Measurements from ENCODE around the gene PSMC4. TPM values are rescaled to one million over a fixed set of nuclear protein-coding genes. Genes with fewer than 3 reads are reported as not detected.

The PSMC4 gene
- total and polyA plus RNA-seq, 2 experiments from 2014 or later, result 85.4 to 94.7 TPM

DNA sequence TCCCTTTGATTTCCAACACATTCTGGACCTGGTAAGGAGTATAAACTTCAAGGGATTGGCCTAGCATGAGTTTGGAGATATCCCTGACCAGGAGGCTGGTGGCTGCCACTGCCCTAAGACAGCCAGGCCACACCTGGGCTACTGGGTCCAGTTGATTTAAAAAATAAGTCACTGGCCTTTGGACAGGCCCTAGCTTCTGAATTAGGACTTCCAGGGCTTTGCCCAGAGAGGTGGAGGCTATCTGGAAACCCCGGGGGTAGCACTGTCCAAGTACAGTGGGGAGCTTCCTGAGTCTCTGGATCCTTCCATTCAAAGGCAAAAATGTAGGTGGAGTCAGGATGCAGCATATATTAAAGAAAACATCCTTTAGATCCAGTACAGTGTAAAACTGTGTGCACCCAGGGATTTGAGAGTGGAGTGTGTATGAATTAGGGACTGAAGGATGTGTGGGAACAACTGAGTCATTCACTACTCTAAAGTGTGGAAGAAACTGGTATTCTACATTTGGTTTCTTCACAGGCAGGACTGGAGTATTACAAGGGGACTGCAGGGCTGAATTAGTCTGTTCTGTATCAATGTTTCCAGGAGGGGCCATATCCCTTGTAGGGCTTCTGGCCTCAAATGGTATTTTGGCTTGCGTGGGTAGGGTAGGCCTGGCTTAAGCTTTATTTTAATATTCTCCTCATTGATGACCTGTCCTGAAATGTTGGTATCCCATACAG lies 21.8 kb upstream of the PSMC4 start:
- Histone ChIP-seq H3K27me3 (no peaks in the 10 kb centered on the region), H4K20me1 (ENCODE audit: insufficient read depth, poor library complexity, severe bottlenecking) (no peaks in the 10 kb centered on the region)
- WGBS (ENCODE audit: low lambda C conversion rate, missing lambda C conversion rate), result 88% methylated on average over 2 of the region's 2 CpGs

GRCh38 chr19:39951065-39951650 lies 19.8 kb upstream of the PSMC4 start:
- Histone ChIP-seq H3K36me3 (replicated peaks; ENCODE audit: insufficient read depth, low read depth) (no peaks in the 10 kb centered on the region), H3K27ac (no peak overlapping the region), H3K4me1 (ENCODE audit: insufficient read depth) (peaks cover 2% of the 10 kb centered on the region), H3K9me2 (replicated peaks; ENCODE audit: insufficient read depth) (no peaks in the 10 kb centered on the region), H2AFZ (no peak overlapping the region), H3K27me3 (no peaks in the 10 kb centered on the region), H3K4me3 (no peak overlapping the region), H3K9me3 (ENCODE audit: low read depth) (no peaks in the 10 kb centered on the region), H3K79me2 (no peaks in the 10 kb centered on the region), H4K20me1 (ENCODE audit: insufficient read depth, poor library complexity, severe bottlenecking) (no peaks in the 10 kb centered on the region), H3K4me2 (no peak overlapping the region)
- no peak for DNase-seq (ENCODE audit: low spot score)
- no peak for TF ChIP-seq EZH2phosphoT487 (IDR thresholded peaks at IDR 0.05; ENCODE audit: low read depth, severe bottlenecking, unreplicated experiment)
- TF ChIP-seq EZH2 (IDR thresholded peaks at IDR 0.05; ENCODE audit: borderline replicate concordance), result no peak
- TF ChIP-seq CTCF (IDR thresholded peaks at IDR 0.05; ENCODE audit: poor library complexity), result no peak
- WGBS (ENCODE audit: low lambda C conversion rate, missing lambda C conversion rate), result 93% methylated on average over 2 of the region's 2 CpGs

More for the DNA sequence above, 21.8 kb upstream of the PSMC4 start:
- Histone ChIP-seq H3K79me2 (no peaks in the 10 kb centered on the region), H3K27ac (no peak overlapping the region), H3K4me2 (no peak overlapping the region), H3K4me3 (no peak overlapping the region), H2AFZ (no peak overlapping the region), H3K4me1 (ENCODE audit: insufficient read depth) (peaks cover 8% of the 10 kb centered on the region), H3K9me2 (replicated peaks; ENCODE audit: insufficient read depth) (no peaks in the 10 kb centered on the region), H3K9me3 (ENCODE audit: low read depth) (no peaks in the 10 kb centered on the region), H3K36me3 (replicated peaks; ENCODE audit: insufficient read depth, low read depth) (no peaks in the 10 kb centered on the region)
- DNase-seq (ENCODE audit: low spot score), result no peak
- no peak for TF ChIP-seq CTCF (IDR thresholded peaks at IDR 0.05; ENCODE audit: poor library complexity)
- no peak for TF ChIP-seq EZH2 (IDR thresholded peaks at IDR 0.05; ENCODE audit: borderline replicate concordance)
- no peak for TF ChIP-seq EZH2phosphoT487 (IDR thresholded peaks at IDR 0.05; ENCODE audit: low read depth, severe bottlenecking, unreplicated experiment)

- Histone ChIP-seq H3K4me2 (no peak overlapping the region), H3K79me2 (no peaks in the 10 kb centered on the region), H3K36me3 (replicated peaks; ENCODE audit: insufficient read depth, low read depth) (no peaks in the 10 kb centered on the region), H2AFZ (no peak overlapping the region), H3K9me2 (replicated peaks; ENCODE audit: insufficient read depth) (no peaks in the 10 kb centered on the region), H3K4me3 (no peak overlapping the region), H3K9me3 (ENCODE audit: low read depth) (no peaks in the 10 kb centered on the region), H3K4me1 (ENCODE audit: insufficient read depth) (peaks cover under 1% of the 10 kb centered on the region), H3K27me3 (no peaks in the 10 kb centered on the region), H4K20me1 (ENCODE audit: insufficient read depth, poor library complexity, severe bottlenecking) (no peaks in the 10 kb centered on the region), H3K27ac (no peak overlapping the region)
- DNase-seq (ENCODE audit: low spot score), result no peak
- 57% methylated on average over 3 of the region's 3 CpGs for WGBS (ENCODE audit: low lambda C conversion rate, missing lambda C conversion rate)
- TF ChIP-seq CTCF (IDR thresholded peaks at IDR 0.05; ENCODE audit: poor library complexity) (no peak), EZH2 (IDR thresholded peaks at IDR 0.05; ENCODE audit: borderline replicate concordance) (no peak), EZH2phosphoT487 (IDR thresholded peaks at IDR 0.05; ENCODE audit: low read depth, severe bottlenecking, unreplicated experiment) (no peak)
Observed at GRCh38 chr19:39951686-39952085, 19.3 kb upstream of the PSMC4 start.

All from hepatocyte (in vitro differentiated cells).